OCI-LY1 (cell line): ENCODE results near the gene TPO.

Experiments
- EZH2 ChIP-seq: fragments of 200-600 bp; sonication (generic), shearing (Covaris generic); IDR thresholded peaks from 2 replicates; pipeline ENCODE4 v1.8.0; 2017; ENCODE audit warnings: borderline replicate concordance, mixed run types, mild to moderate bottlenecking, antibody characterized with exemption, low read length, moderate library complexity, mixed read lengths
- TF ChIP-seq, protein P1 (sequence below): fragments of 200-600 bp; sonication (generic), shearing (Covaris generic); IDR thresholded peaks from 2 replicates; pipeline ENCODE4 v1.5.1; 2017; ENCODE audit warnings: mild to moderate bottlenecking, antibody characterized with exemption, low read length, moderate library complexity, mixed read lengths

GRCh38 chr2:1518867-1519530 lies 105.7 kb downstream of the TPO start:
- TF ChIP-seq, protein P1, sequence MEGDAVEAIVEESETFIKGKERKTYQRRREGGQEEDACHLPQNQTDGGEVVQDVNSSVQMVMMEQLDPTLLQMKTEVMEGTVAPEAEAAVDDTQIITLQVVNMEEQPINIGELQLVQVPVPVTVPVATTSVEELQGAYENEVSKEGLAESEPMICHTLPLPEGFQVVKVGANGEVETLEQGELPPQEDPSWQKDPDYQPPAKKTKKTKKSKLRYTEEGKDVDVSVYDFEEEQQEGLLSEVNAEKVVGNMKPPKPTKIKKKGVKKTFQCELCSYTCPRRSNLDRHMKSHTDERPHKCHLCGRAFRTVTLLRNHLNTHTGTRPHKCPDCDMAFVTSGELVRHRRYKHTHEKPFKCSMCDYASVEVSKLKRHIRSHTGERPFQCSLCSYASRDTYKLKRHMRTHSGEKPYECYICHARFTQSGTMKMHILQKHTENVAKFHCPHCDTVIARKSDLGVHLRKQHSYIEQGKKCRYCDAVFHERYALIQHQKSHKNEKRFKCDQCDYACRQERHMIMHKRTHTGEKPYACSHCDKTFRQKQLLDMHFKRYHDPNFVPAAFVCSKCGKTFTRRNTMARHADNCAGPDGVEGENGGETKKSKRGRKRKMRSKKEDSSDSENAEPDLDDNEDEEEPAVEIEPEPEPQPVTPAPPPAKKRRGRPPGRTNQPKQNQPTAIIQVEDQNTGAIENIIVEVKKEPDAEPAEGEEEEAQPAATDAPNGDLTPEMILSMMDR = no peak
- no peak for TF ChIP-seq EZH2
